ENCODE measurements around the gene NKAIN2.
"Not testable (repeated sequence)": the region's sequence is repeated elsewhere in the genome, so short reads cannot be mapped to it uniquely, and the experiment has no call there.

NKAIN2 gene

GRCh38 chr6:123896869-123897268 lies 93.2 kb downstream of the NKAIN2 start:
- no peak for DNase-seq

- no peak for DNase-seq
Measured at GRCh38 chr6:123897965-123898364, 94.3 kb downstream of the NKAIN2 start.

- no peak for DNase-seq
Measured at GRCh38 chr6:123898665-123899064, 95.0 kb downstream of the NKAIN2 start.

GRCh38 chr6:123899745-123900144 lies 96.1 kb downstream of the NKAIN2 start:
- no peak for DNase-seq

- no peak for DNase-seq
Measured at GRCh38 chr6:123901436-123901835, 97.8 kb downstream of the NKAIN2 start.

- no peak for DNase-seq
Measured at GRCh38 chr6:123902738-123903313, 99.2 kb downstream of the NKAIN2 start.

- DNase-seq: no peak
Measured at GRCh38 chr6:123904228-123904627, 100.6 kb downstream of the NKAIN2 start.

GRCh38 chr6:123908797-123909196 lies 105.1 kb downstream of the NKAIN2 start:
- no peak for DNase-seq

- no peak for DNase-seq
Measured at GRCh38 chr6:123909989-123910388, 106.3 kb downstream of the NKAIN2 start.

- no peak for DNase-seq
Measured at GRCh38 chr6:123913863-123914262, 110.2 kb downstream of the NKAIN2 start.

- not testable (repeated sequence) for DNase-seq
Measured at GRCh38 chr6:123923379-123923778, 119.7 kb downstream of the NKAIN2 start.

- no peak for DNase-seq
Measured at GRCh38 chr6:123925350-123925749, 121.7 kb downstream of the NKAIN2 start.

GRCh38 chr6:123925842-123926399 lies 122.3 kb downstream of the NKAIN2 start:
- DNase-seq: no peak

GRCh38 chr6:123928529-123928928 lies 124.9 kb downstream of the NKAIN2 start:
- DNase-seq: no peak

- DNase-seq: no peak
Measured at GRCh38 chr6:123931928-123932327, 128.3 kb downstream of the NKAIN2 start.

GRCh38 chr6:123940551-123940950 lies 136.9 kb downstream of the NKAIN2 start:
- DNase-seq: no peak

GRCh38 chr6:123941855-123942254 lies 138.2 kb downstream of the NKAIN2 start:
- no peak for DNase-seq

GRCh38 chr6:123945386-123945785 lies 141.7 kb downstream of the NKAIN2 start:
- DNase-seq: no peak

GRCh38 chr6:123953920-123954319 lies 150.3 kb downstream of the NKAIN2 start:
- DNase-seq: no peak

GRCh38 chr6:123956492-123957139 lies 153.0 kb downstream of the NKAIN2 start:
- no peak for DNase-seq

- peak; percentile 27 to 66 for DNase-seq
Measured at GRCh38 chr6:123962508-123962907, 158.8 kb downstream of the NKAIN2 start.

GRCh38 chr6:123965894-123966293 lies 162.2 kb downstream of the NKAIN2 start:
- DNase-seq: peak; percentile 6 to 49

- no peak for DNase-seq
Measured at GRCh38 chr6:123966618-123967017, 163.0 kb downstream of the NKAIN2 start.

- peak; percentile 95 to 98 for DNase-seq
Measured at GRCh38 chr6:123967905-123968304, 164.2 kb downstream of the NKAIN2 start.
